ENCODE data around the gene SLC16A13. TPM values are rescaled to one million over a fixed set of nuclear protein-coding genes. Genes with fewer than 3 reads are reported as not detected.

The SLC16A13 gene
- total and polyA plus RNA-seq, 2 donors (not counting 3 experiments of a cell fraction or from before 2014, with no cell fraction given), result 16.8 to 24.7 TPM

DNA sequence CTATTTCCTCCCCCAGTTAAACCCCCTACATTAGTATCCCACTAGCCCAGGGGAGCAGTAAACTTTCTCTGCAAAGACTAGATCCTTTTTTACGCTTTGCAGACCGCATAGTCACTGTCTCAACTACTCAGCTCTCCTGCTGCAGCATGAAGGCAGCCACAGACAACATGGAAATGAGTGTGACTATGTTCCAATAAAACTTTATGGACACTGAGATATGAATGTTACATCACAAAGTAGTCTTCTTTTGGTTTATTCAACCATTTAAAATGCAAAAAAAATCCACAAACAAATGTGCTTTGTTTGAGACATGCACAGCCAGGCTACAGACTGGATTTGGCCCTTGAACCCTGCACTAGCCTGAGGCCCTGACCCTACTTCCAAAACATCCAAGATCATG, 25.3 kb upstream of the SLC16A13 start:
- Histone ChIP-seq H3K4me2 (ENCODE audit: insufficient read depth, low read length) (peak overlapping the region; percentile 95), H3K36me3 (ENCODE audit: control insufficient read depth in 2 of 2, extremely low read depth in 1 of 2, insufficient read depth in 2 of 2, low read length in 2 of 2) (peaks cover 0 to 6% of the 10 kb centered on the region in 2 experiments), H3K79me2 (ENCODE audit: control insufficient read depth, insufficient read depth, low read length) (peaks cover 56% of the 10 kb centered on the region), H3K27ac (ENCODE audit: insufficient read depth, low read depth, low read length) (no peak overlapping the region), H3K9me1 (replicated peaks; ENCODE audit: control insufficient read depth, extremely low read depth, insufficient read depth, low read length) (no peaks in the 10 kb centered on the region), H3K4me1 (ENCODE audit: control insufficient read depth, extremely low read depth, insufficient read depth, low read length) (peaks cover 30% of the 10 kb centered on the region), H3K27me3 (ENCODE audit: control insufficient read depth in 2 of 2, insufficient read depth in 2 of 2, low read length in 2 of 2) (no peaks in the 10 kb centered on the region), H2AFZ (ENCODE audit: low read depth, low read length) (no peak overlapping the region), H3K9me3 (replicated peaks; ENCODE audit: control insufficient read depth, insufficient read depth, low read length) (no peaks in the 10 kb centered on the region), H4K20me1 (replicated peaks; ENCODE audit: control insufficient read depth, extremely low read depth, insufficient read depth, low read length) (no peaks in the 10 kb centered on the region), H3K9ac (replicated peaks; ENCODE audit: extremely low read depth, insufficient read depth, low read length) (no peak overlapping the region), H3K4me3 (replicated peaks in 1 of 3; ENCODE audit: insufficient read depth in 1 of 3, low read depth in 1 of 3, low read length in 3 of 3) (no peak overlapping the region)
- intact Hi-C loops (cut with micrococcal nuclease) (loop anchor here (5.0 kb wide), 1 partner anchor 358 kb away; the partner anchor contains the start of genes C17orf100 and MED31), dilution Hi-C loops (cut with MboI; ENCODE audit: extremely low pct_ligation_motif_present, low sequenced_read_pairs) (no loop called here)
- FAIRE-seq, result no peak
- no peak for DNase-seq (ENCODE audit: low read depth, low spot score)
- ChIA-PET CTCF (interaction anchor here (1.5 to 2.9 kb wide), 2 partner anchors 11 to 99 kb away, joined by 4 to 16 read pairs; partner anchors contain the start of gene BCL6B), POLR2A (no interaction called here)
- no TSS peak for BruUV-seq (replicated peaks)
- no peak for TF ChIP-seq GATA2 (IDR thresholded peaks at IDR 0.05; ENCODE audit: insufficient read depth, insufficient read length, low read depth, low read length)
- TF ChIP-seq FOS (IDR thresholded peaks at IDR 0.05; ENCODE audit: borderline replicate concordance, insufficient read depth, low read length), result no peak
- no peak for TF ChIP-seq JUN (IDR thresholded peaks at IDR 0.05; ENCODE audit: borderline replicate concordance, insufficient read depth, insufficient read length, low read depth)
- TF ChIP-seq POLR2AphosphoS5 (IDR thresholded peaks at IDR 0.05; ENCODE audit: insufficient read depth, low read depth, low read length), result no peak
- TF ChIP-seq MAX (IDR thresholded peaks at IDR 0.05; ENCODE audit: insufficient read depth, insufficient read length), result no peak
- no peak for TF ChIP-seq POLR2A (IDR thresholded peaks at IDR 0.05; ENCODE audit: low read depth, low read length)
- TF ChIP-seq, protein P1, sequence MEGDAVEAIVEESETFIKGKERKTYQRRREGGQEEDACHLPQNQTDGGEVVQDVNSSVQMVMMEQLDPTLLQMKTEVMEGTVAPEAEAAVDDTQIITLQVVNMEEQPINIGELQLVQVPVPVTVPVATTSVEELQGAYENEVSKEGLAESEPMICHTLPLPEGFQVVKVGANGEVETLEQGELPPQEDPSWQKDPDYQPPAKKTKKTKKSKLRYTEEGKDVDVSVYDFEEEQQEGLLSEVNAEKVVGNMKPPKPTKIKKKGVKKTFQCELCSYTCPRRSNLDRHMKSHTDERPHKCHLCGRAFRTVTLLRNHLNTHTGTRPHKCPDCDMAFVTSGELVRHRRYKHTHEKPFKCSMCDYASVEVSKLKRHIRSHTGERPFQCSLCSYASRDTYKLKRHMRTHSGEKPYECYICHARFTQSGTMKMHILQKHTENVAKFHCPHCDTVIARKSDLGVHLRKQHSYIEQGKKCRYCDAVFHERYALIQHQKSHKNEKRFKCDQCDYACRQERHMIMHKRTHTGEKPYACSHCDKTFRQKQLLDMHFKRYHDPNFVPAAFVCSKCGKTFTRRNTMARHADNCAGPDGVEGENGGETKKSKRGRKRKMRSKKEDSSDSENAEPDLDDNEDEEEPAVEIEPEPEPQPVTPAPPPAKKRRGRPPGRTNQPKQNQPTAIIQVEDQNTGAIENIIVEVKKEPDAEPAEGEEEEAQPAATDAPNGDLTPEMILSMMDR (IDR thresholded peaks at IDR 0.05; ENCODE audit: extremely low read depth in 1 of 2, insufficient read depth in 1 of 2, low read depth in 1 of 2, low read length in 2 of 2), result no peak
- TF ChIP-seq MYC (IDR thresholded peaks at IDR 0.05; ENCODE audit: low read depth, low read length), result no peak
- no peak for TF ChIP-seq EZH2 (IDR thresholded peaks at IDR 0.05; ENCODE audit: borderline replicate concordance, low read depth, low read length, severe bottlenecking)
